HepG2 (cell line): Measurements from ENCODE around the gene OSBPL10.

ENCODE experiments used
- CTCF ChIP-seq: sonication (generic); formaldehyde crosslinking; IDR thresholded peaks from 2 replicates; pipeline ENCODE4 v1.5.0; 2020; ENCODE audit warnings: mild to moderate bottlenecking, missing genetic modification reagents, moderate library complexity
- PBX3 ChIP-seq: sonication (generic); formaldehyde crosslinking; IDR thresholded peaks from 2 replicates; pipeline ENCODE4 v1.8.1; 2023; ENCODE audit warnings: missing genetic modification reagents, inconsistent platforms, borderline replicate concordance

- TF ChIP-seq PBX3 (no peak), CTCF (CRISPR knock-in tag) (no peak)
Observed at GRCh38 chr3:31973081-31973480, 8.0 kb downstream of the OSBPL10 start.
